Liver (tissue), 9 donors: ENCODE results near the gene ITGA6. TPM values are rescaled to one million over a fixed set of nuclear protein-coding genes. Genes with fewer than 3 reads are reported as not detected.

ENCODE experiments used
- DNase-seq: peaks from one replicate; pipeline ENCODE4 v3.0.0-alpha.2; 2017; ENCODE audit warnings: low spot score
- H3K27ac ChIP-seq, 2 donors: one replicate each; pipeline ENCODE4 v1.7.0; 2013; ENCODE audit warnings: inconsistent platforms in 2 of 2, low read length in 2 of 2, control low read depth in 1 of 2, low read depth in 1 of 2, mild to moderate bottlenecking in 1 of 2
- H3K27me3 ChIP-seq, 4 donors: one replicate each; pipeline versions ENCODE4 v1.6.1 to v1.7.0; 2013; ENCODE audit warnings: low read length in 3 of 4, inconsistent platforms in 1 of 4, mild to moderate bottlenecking in 1 of 4, moderate library complexity in 1 of 4; ENCODE audit not compliant: control insufficient read depth in 4 of 4, insufficient read depth in 4 of 4
- H3K36me3 ChIP-seq, 4 donors: one replicate each; pipeline versions ENCODE4 v1.6.1 to v1.7.0; 2013; ENCODE audit warnings: low read length in 3 of 4, mild to moderate bottlenecking in 3 of 4, low read depth in 1 of 4, moderate library complexity in 1 of 4; ENCODE audit not compliant: control insufficient read depth in 4 of 4, insufficient read depth in 3 of 4
- H3K4me1 ChIP-seq, 4 donors: one replicate each; pipeline versions ENCODE4 v1.6.1 to v1.7.0; 2013; ENCODE audit warnings: low read length in 3 of 4, mild to moderate bottlenecking in 3 of 4, moderate library complexity in 1 of 4; ENCODE audit not compliant: control insufficient read depth in 4 of 4, insufficient read depth in 4 of 4
- H3K4me3 ChIP-seq, 3 donors: one replicate each; pipeline versions ENCODE4 v1.6.1 to v1.7.0; 2013; ENCODE audit warnings: low read length in 3 of 3, control low read depth in 1 of 3, low read depth in 1 of 3, mild to moderate bottlenecking in 1 of 3
- H3K9ac ChIP-seq, 2 donors: one replicate each; pipeline ENCODE4 v1.7.0; 2013; ENCODE audit warnings: low read length in 2 of 2, mild to moderate bottlenecking in 2 of 2, moderate library complexity in 2 of 2, control low read depth in 1 of 2, low read depth in 1 of 2
- H3K9me3 ChIP-seq, 4 donors: one replicate each; pipeline versions ENCODE4 v1.6.1 to v1.7.0; 2013; ENCODE audit warnings: low read length in 3 of 4; ENCODE audit not compliant: control insufficient read depth in 4 of 4
- FOXA1 ChIP-seq: IDR thresholded peaks from 2 replicates; pipeline ENCODE4 v1.6.1; 2016; ENCODE audit warnings: antibody characterized with exemption
- GABPA ChIP-seq, 2 donors: IDR thresholded peaks in 1 of 2; conservative IDR thresholded peaks in 1 of 2; 2 replicates each; pipeline ENCODE4 v1.6.1; 2016; ENCODE audit warnings: antibody characterized with exemption in 2 of 2, mild to moderate bottlenecking in 1 of 2, moderate library complexity in 1 of 2
- HNF4G ChIP-seq: IDR thresholded peaks from 2 replicates; pipeline ENCODE4 v1.6.1; 2016; ENCODE audit warnings: antibody characterized with exemption
- JUND ChIP-seq, 2 donors: IDR thresholded peaks; 2 replicates each; pipeline ENCODE4 v1.6.1; 2016; ENCODE audit warnings: antibody characterized with exemption in 2 of 2
- NR2F2 ChIP-seq: IDR thresholded peaks from 2 replicates; pipeline ENCODE4 v1.6.1; 2016; ENCODE audit warnings: antibody characterized with exemption
- RAD21 ChIP-seq, 2 donors: IDR thresholded peaks; 2 replicates each; pipeline ENCODE4 v1.6.1; 2016; ENCODE audit warnings: antibody characterized with exemption in 2 of 2, mild to moderate bottlenecking in 2 of 2
- RXRA ChIP-seq, 2 donors: IDR thresholded peaks; 2 replicates each; pipeline ENCODE4 v1.6.1; 2017 to 2018; ENCODE audit warnings: antibody characterized with exemption in 2 of 2, mild to moderate bottlenecking in 1 of 2
- SP1 ChIP-seq: IDR thresholded peaks from 2 replicates; pipeline ENCODE4 v1.6.1; 2018; ENCODE audit warnings: antibody characterized with exemption, mild to moderate bottlenecking
- TAF1 ChIP-seq: conservative IDR thresholded peaks from 2 replicates; pipeline ENCODE4 v1.6.1; 2016; ENCODE audit warnings: antibody characterized with exemption, mild to moderate bottlenecking
- YY1 ChIP-seq: IDR thresholded peaks from 2 replicates; pipeline ENCODE4 v1.6.1; 2016; ENCODE audit warnings: antibody characterized with exemption, mild to moderate bottlenecking
- WGBS: extraction: QIAGEN DNeasy Blood & Tissue Kit; methylation state at CpG from one replicate; pipeline ENCODE4 v1.1.7; 2013; 5-methylcytosine and 5-hydroxymethylcytosine counted together
- polyA plus RNA-seq, 2 donors: library from polyadenylated mRNA; stranded (reverse) in 1 of 2; unstranded in 1 of 2; fragments of 200-250 nt in 1 of 2; fragments of >200 nt in 1 of 2; fragmentation: Nextera tagmentation in 1 of 2; extraction: Ambion mirVana in 1 of 2; gene quantifications; one replicate each; pipeline versions ENCODE4 v1.2.1 to v1.2.3, GENCODE V29; 2013 to 2015
- total RNA-seq, 2 donors: library from RNA; depleted of rRNA; stranded (reverse); fragments of >200 nt; gene quantifications; one replicate each; pipeline ENCODE4 v1.2.3, GENCODE V29; 2014
- TF ChIP-seq, protein P1 (sequence below): IDR thresholded peaks from 2 replicates; pipeline ENCODE4 v1.6.1; 2016; ENCODE audit warnings: antibody characterized with exemption, mild to moderate bottlenecking
- donor health status: healthy.
- donor health status: healthy.
- donor health status: healthy.
- donor health status: healthy.
- donor health status: healthy.

Gene ITGA6
- total and polyA plus RNA-seq, 4 donors = 5.8 to 21.6 (median 11.4) TPM

DNA sequence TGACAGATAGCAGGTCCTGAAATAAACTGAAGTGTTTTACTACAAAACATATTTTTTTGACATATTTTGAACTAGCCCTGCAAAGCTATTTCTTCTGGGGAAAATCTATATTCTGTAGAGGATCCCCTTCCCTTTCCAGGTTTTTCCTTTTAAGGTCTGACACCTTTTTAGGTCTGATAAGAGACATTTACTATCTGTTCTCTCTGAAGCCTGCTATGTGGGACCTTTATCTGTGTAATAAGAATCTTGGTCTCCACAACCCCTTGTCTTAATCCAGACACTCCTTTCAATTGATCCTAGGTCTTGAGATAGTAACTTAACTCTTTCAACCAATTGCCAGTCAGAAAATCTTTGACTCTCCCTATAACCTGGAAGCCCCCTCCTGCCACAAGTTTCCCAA, 123.0 kb downstream of the ITGA6 start:
- Histone ChIP-seq H3K4me3 (no peak overlapping the region), H3K9me3 (no peaks in the 10 kb centered on the region), H3K27ac (no peak overlapping the region), H3K27me3 (no peaks in the 10 kb centered on the region), H3K36me3 (no peaks in the 10 kb centered on the region), H3K9ac (no peak overlapping the region), H3K4me1 (peaks cover 0 to 3% (median 0%) of the 10 kb centered on the region in 4 donors)
- no peak for TF ChIP-seq JUND (IDR thresholded peaks at IDR 0.05)
- no peak for DNase-seq

DNA sequence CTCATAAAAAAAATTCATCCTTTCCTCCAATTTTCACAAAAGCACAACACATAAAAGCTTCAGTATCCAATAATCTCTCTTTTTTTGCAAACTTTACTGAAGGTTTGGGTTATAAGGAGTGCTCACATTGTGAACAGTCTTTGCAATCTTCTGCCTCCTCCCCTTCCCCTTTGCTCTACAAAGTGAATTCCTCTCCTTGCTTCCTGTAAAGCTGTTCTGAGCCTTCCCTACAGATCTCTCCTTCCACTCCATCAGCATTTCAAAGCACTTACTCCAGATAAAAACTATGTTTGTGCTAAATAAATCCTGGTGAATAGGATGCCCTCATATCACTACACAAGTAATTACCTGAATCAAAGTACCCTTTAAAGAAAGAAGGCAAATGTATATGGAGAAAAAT, 123.9 kb downstream of the ITGA6 start:
- H3K27me3 ChIP-seq = no peaks in the 10 kb centered on the region
- no peak overlapping the region for H3K27ac ChIP-seq
- H3K9me3 ChIP-seq = no peaks in the 10 kb centered on the region
- H3K4me1 ChIP-seq = peaks cover 0 to 4% (median 0%) of the 10 kb centered on the region in 4 donors
- TF ChIP-seq HNF4G (no peak), RXRA (IDR thresholded peaks at IDR 0.05) (no peak), YY1 (no peak)
- H3K36me3 ChIP-seq = no peaks in the 10 kb centered on the region
- DNase-seq = no peak
- H3K4me3 ChIP-seq = no peak overlapping the region
- H3K9ac ChIP-seq = no peak overlapping the region

DNA sequence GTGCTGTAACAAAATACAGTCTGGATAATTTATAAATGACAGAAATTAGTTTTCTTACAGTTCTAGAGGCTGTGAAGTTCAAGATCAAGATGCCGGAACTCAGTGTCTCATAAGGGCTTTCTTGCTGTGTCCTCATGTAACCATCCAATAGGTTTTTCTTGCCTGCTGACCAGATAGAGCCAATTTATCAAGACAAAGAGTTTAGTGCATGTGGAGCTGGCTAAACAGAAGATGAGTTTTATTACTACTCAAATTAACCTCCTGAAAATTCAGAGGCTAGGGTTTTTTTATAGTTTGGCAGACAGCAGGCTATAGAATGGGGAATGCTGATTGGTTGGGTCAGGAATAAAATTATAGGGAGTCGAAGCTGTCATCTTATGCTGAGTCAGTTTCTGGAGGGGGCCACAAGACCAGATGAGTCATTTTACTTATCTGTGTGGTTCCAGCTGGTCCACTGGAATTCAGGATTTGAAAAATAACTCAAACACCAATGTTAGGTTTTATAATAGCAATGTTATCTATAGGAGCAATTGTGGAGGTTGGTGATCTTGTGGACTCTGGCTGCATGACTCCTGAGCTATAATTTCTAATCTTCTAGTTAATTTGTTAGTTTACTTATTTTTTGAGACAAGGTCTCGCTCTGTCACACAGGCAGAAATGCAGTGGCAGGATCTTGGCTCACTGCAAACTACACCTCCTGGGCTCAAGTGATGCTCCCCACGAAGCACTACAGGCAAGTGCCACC, 125.3 kb downstream of the ITGA6 start:
- H3K36me3 ChIP-seq = no peaks in the 10 kb centered on the region
- no peak overlapping the region for H3K9ac ChIP-seq
- H3K27me3 ChIP-seq = no peaks in the 10 kb centered on the region
- peaks cover 0 to 14% (median 3%) of the 10 kb centered on the region in 4 donors for H3K4me1 ChIP-seq
- 92% methylated on average over 4 of the region's 4 CpGs for WGBS
- H3K4me3 ChIP-seq = no peak overlapping the region
- no peaks in the 10 kb centered on the region for H3K9me3 ChIP-seq
- H3K27ac ChIP-seq = no peak overlapping the region
- DNase-seq = no peak
- TF ChIP-seq FOXA1 = no peak

DNA sequence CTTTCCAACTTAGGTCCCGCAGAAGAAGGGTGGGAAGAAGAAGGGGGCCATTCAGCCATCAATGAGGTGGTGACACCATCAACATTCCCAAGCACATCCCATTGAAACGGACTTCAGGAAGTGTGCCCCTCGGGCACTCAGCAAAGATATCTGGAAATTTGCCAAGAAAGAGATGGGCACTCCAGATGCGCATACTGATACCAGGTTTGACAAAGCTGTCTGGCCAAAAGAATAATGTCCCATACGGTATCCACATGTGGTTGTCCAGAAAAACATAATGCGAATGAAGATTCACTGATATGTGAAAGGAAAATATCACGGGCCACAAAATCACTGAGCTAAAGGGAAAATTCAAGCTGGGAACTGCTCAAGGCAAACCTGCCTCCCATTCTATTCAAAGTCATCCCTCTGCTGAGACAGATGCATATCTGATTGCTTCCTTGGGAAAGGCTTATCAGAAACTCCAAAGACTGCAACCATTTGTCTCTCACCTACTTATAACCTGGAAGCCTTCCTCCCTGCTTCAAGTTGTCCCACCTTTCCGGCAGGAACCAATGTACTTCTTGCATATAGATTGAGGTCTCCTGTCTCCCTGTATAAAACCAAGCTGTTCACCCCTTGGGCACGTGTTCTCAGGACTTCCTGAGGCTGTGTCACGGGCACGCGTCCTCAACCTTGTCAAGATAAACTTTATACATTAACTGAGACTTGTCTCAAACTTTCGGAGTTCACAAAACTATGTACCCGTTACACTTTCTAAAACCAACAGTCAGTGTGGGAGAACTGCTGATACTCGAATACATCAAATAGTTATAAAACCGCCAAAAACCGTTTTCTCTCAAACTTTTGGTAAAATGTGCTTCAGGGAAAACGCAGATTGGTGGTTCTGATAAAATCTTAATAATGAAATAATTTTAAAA, 127.2 kb downstream of the ITGA6 start:
- H3K27me3 ChIP-seq = no peaks in the 10 kb centered on the region
- H3K9ac ChIP-seq = peak overlapping the region; percentile 20 to 64
- peak overlapping the region in 1 of 3 donors; percentile 95 for H3K4me3 ChIP-seq
- 68% methylated on average over 18 of the region's 18 CpGs for WGBS
- peak overlapping the region; percentile 97 for H3K27ac ChIP-seq
- peaks cover 0 to 14% (median 3%) of the 10 kb centered on the region in 4 donors for H3K4me1 ChIP-seq
- no peak for DNase-seq
- H3K36me3 ChIP-seq = no peaks in the 10 kb centered on the region
- H3K9me3 ChIP-seq = no peaks in the 10 kb centered on the region
- TF ChIP-seq JUND (IDR thresholded peaks at IDR 0.05) (no peak), RAD21 (IDR thresholded peaks at IDR 0.05) (no peak), TAF1 (no peak), YY1 (no peak), NR2F2 (no peak), SP1 (no peak), GABPA (IDR thresholded peaks at IDR 0.05 in 1 of 2, conservative IDR thresholded peaks at IDR 0.05 in 1 of 2) (no peak), FOXA1 (no peak)
- TF ChIP-seq, protein P1, sequence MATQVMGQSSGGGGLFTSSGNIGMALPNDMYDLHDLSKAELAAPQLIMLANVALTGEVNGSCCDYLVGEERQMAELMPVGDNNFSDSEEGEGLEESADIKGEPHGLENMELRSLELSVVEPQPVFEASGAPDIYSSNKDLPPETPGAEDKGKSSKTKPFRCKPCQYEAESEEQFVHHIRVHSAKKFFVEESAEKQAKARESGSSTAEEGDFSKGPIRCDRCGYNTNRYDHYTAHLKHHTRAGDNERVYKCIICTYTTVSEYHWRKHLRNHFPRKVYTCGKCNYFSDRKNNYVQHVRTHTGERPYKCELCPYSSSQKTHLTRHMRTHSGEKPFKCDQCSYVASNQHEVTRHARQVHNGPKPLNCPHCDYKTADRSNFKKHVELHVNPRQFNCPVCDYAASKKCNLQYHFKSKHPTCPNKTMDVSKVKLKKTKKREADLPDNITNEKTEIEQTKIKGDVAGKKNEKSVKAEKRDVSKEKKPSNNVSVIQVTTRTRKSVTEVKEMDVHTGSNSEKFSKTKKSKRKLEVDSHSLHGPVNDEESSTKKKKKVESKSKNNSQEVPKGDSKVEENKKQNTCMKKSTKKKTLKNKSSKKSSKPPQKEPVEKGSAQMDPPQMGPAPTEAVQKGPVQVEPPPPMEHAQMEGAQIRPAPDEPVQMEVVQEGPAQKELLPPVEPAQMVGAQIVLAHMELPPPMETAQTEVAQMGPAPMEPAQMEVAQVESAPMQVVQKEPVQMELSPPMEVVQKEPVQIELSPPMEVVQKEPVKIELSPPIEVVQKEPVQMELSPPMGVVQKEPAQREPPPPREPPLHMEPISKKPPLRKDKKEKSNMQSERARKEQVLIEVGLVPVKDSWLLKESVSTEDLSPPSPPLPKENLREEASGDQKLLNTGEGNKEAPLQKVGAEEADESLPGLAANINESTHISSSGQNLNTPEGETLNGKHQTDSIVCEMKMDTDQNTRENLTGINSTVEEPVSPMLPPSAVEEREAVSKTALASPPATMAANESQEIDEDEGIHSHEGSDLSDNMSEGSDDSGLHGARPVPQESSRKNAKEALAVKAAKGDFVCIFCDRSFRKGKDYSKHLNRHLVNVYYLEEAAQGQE = no peak
